Skeletal muscle tissue (tissue), 4 donors: ENCODE data around the gene SELP. TPM values are rescaled to one million over a fixed set of nuclear protein-coding genes. Genes with fewer than 3 reads are reported as not detected.

Experiments
- H3K27ac ChIP-seq: one replicate; pipeline ENCODE4 v1.7.0; 2013; ENCODE audit warnings: mild to moderate bottlenecking, low read depth, low read length, inconsistent platforms
- H3K27me3 ChIP-seq, 3 donors: one replicate each; pipeline ENCODE4 v1.7.0; 2013; ENCODE audit warnings: low read length in 3 of 3; ENCODE audit not compliant: control insufficient read depth in 3 of 3, insufficient read depth in 3 of 3
- H3K36me3 ChIP-seq, 3 donors: one replicate each; pipeline ENCODE4 v1.7.0; 2013; ENCODE audit warnings: low read length in 3 of 3; ENCODE audit not compliant: control insufficient read depth in 3 of 3, insufficient read depth in 3 of 3
- H3K4me1 ChIP-seq, 3 donors: one replicate each; pipeline ENCODE4 v1.7.0; 2013; ENCODE audit warnings: low read length in 3 of 3, mild to moderate bottlenecking in 3 of 3; ENCODE audit not compliant: control insufficient read depth in 3 of 3, insufficient read depth in 3 of 3
- H3K4me3 ChIP-seq, 3 donors: one replicate each; pipeline ENCODE4 v1.7.0; 2013; ENCODE audit warnings: low read length in 3 of 3
- H3K9ac ChIP-seq, 3 donors: one replicate each; pipeline ENCODE4 v1.7.0; 2013; ENCODE audit warnings: low read length in 3 of 3, mild to moderate bottlenecking in 3 of 3, moderate library complexity in 2 of 3, low read depth in 1 of 3
- H3K9me3 ChIP-seq, 3 donors: one replicate each; pipeline ENCODE4 v1.7.0; 2013; ENCODE audit warnings: low read length in 3 of 3; ENCODE audit not compliant: control insufficient read depth in 3 of 3
- total RNA-seq: library from RNA; depleted of rRNA; stranded (reverse); fragments of >200 nt; gene quantifications from one replicate; pipeline ENCODE4 v1.2.3, GENCODE V29; 2014
- donor health status: Osteomylitis.

Gene SELP
- total RNA-seq, 1 donor from 2014 or later = 0.52 TPM

DNA sequence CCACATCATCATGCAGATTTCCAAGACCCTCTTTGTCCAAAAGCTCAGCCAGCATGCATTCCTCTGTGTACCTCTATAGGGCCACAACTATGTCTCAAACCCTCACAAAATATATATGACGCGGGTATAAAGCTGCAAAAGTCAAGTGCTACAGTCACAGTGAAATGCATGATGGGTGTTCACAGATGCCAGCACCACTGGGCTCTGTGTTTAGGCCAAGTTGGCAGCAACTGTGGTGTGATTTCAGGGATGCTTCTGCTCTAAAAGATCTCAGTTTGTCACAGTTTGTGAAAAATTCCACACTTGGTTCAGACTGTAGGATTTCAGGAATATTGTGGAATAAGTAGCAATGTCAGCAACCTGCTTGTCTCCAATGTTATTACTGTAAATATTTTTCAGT lies 23.9 kb upstream of the SELP start:
- H3K27me3 ChIP-seq = no peaks in the 10 kb centered on the region
- no peak overlapping the region for H3K27ac ChIP-seq
- H3K36me3 ChIP-seq = no peaks in the 10 kb centered on the region
- no peak overlapping the region for H3K9ac ChIP-seq
- H3K4me1 ChIP-seq = no peaks in the 10 kb centered on the region
- no peak overlapping the region for H3K4me3 ChIP-seq
- H3K9me3 ChIP-seq = peaks cover 0 to 3% (median 0%) of the 10 kb centered on the region in 3 donors

DNA sequence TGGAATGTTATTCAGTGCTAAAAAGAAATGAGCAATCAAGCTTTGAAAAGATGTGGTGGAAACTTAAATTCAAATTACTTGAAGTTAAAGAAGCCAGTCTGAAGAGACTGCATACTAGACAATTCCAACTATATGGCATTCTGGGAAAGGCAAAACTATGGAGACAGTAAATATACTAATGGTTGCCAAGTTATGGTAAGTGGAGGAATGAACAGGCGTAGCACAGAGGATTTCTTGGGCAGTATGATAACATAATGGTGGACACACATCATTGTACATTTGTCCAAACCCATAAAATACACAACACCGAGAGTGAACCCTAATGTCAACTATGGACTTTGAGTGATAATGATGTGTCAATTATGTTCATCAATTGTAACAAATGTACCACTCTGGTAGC lies 21.1 kb upstream of the SELP start:
- Histone ChIP-seq H3K27me3 (no peaks in the 10 kb centered on the region), H3K36me3 (no peaks in the 10 kb centered on the region), H3K4me3 (no peak overlapping the region), H3K4me1 (no peaks in the 10 kb centered on the region), H3K9ac (no peak overlapping the region), H3K9me3 (no peaks in the 10 kb centered on the region), H3K27ac (no peak overlapping the region)

DNA sequence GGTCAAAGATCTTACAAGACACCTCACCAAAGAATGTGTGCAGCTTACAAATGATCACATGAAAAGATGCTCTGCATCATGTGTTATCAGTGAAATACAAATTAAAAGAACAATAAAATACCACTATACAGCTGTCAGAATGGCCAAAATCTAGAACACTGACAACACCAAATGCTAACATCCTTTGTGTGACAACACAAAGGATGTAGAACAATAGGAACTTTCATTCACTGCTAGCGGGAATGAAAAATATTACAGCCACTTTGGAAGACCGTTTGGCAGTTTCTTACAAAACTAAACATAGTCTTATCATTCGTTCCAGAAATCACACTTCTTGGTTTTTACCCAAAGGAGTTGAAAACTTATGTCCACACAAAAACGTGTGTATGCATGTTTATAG lies 20.6 kb upstream of the SELP start:
- Histone ChIP-seq H3K27me3 (no peaks in the 10 kb centered on the region), H3K9me3 (no peaks in the 10 kb centered on the region), H3K9ac (no peak overlapping the region), H3K4me1 (no peaks in the 10 kb centered on the region), H3K4me3 (no peak overlapping the region), H3K36me3 (no peaks in the 10 kb centered on the region), H3K27ac (no peak overlapping the region)

GRCh38 chr1:169648709-169649108 lies 18.8 kb upstream of the SELP start:
- Histone ChIP-seq H3K4me3 (no peak overlapping the region), H3K36me3 (no peaks in the 10 kb centered on the region), H3K9me3 (no peaks in the 10 kb centered on the region), H3K27me3 (no peaks in the 10 kb centered on the region), H3K27ac (no peak overlapping the region), H3K4me1 (no peaks in the 10 kb centered on the region), H3K9ac (no peak overlapping the region)

- Histone ChIP-seq H3K36me3 (no peaks in the 10 kb centered on the region), H3K27ac (no peak overlapping the region), H3K9me3 (no peaks in the 10 kb centered on the region), H3K4me3 (no peak overlapping the region), H3K27me3 (no peaks in the 10 kb centered on the region), H3K9ac (no peak overlapping the region), H3K4me1 (no peaks in the 10 kb centered on the region)
Measured at GRCh38 chr1:169648187-169648586, 18.3 kb upstream of the SELP start.

- Histone ChIP-seq H3K4me1 (no peaks in the 10 kb centered on the region), H3K9me3 (no peaks in the 10 kb centered on the region), H3K4me3 (no peak overlapping the region), H3K27me3 (no peaks in the 10 kb centered on the region), H3K27ac (no peak overlapping the region), H3K36me3 (no peaks in the 10 kb centered on the region), H3K9ac (no peak overlapping the region)
Measured at GRCh38 chr1:169647512-169647911, 17.6 kb upstream of the SELP start.

- no peak overlapping the region for H3K4me3 ChIP-seq
- H3K9ac ChIP-seq = no peak overlapping the region
Measured at GRCh38 chr1:169644297-169644696, 14.4 kb upstream of the SELP start.

GRCh38 chr1:169634877-169635276 lies 5.0 kb upstream of the SELP start:
- Histone ChIP-seq H3K36me3 (no peaks in the 10 kb centered on the region), H3K27ac (no peak overlapping the region), H3K9ac (no peak overlapping the region), H3K4me1 (no peaks in the 10 kb centered on the region), H3K9me3 (peaks cover 3 to 21% (median 4%) of the 10 kb centered on the region in 3 donors), H3K4me3 (no peak overlapping the region), H3K27me3 (peaks cover 0 to 2% (median 0%) of the 10 kb centered on the region in 3 donors)

More at GRCh38 chr1:169644297-169644696, 14.4 kb upstream of the SELP start:
- Histone ChIP-seq H3K9me3 (no peaks in the 10 kb centered on the region), H3K27ac (no peak overlapping the region), H3K36me3 (no peaks in the 10 kb centered on the region), H3K4me1 (no peaks in the 10 kb centered on the region), H3K27me3 (no peaks in the 10 kb centered on the region)

GRCh38 chr1:169634145-169634544 lies 4.2 kb upstream of the SELP start:
- peaks cover 3 to 21% (median 4%) of the 10 kb centered on the region in 3 donors for H3K9me3 ChIP-seq
- peaks cover 0 to 2% (median 0%) of the 10 kb centered on the region in 3 donors for H3K27me3 ChIP-seq
- no peak overlapping the region for H3K9ac ChIP-seq
- H3K36me3 ChIP-seq = no peaks in the 10 kb centered on the region
- H3K4me3 ChIP-seq = no peak overlapping the region
- H3K4me1 ChIP-seq = no peaks in the 10 kb centered on the region
- H3K27ac ChIP-seq = no peak overlapping the region

DNA sequence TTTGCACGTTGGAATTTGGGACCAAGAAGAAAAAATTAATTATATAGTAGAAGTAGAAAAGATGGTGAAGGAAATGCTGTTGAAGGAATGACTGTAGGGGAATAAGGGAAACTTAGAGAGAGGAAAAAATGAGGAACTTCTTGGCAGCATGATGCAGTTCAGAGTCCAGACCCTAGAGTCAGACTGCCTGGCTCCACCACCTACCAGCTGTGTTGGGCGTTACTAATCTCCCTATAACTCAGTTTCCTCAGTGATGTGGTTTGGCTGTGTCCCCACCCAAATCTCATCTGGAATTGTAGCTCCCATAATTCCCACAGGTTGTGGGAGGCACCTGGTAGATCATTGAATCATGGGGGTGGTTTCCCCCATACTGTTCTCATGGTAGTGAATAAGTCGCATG lies 1.3 kb upstream of the SELP start:
- no peaks in the 10 kb centered on the region for H3K4me1 ChIP-seq
- H3K9ac ChIP-seq = no peak overlapping the region
- peaks cover 0 to 2% (median 0%) of the 10 kb centered on the region in 3 donors for H3K27me3 ChIP-seq
- H3K27ac ChIP-seq = no peak overlapping the region
- peaks cover 3 to 21% (median 4%) of the 10 kb centered on the region in 3 donors for H3K9me3 ChIP-seq
- H3K36me3 ChIP-seq = no peaks in the 10 kb centered on the region
- no peak overlapping the region for H3K4me3 ChIP-seq

DNA sequence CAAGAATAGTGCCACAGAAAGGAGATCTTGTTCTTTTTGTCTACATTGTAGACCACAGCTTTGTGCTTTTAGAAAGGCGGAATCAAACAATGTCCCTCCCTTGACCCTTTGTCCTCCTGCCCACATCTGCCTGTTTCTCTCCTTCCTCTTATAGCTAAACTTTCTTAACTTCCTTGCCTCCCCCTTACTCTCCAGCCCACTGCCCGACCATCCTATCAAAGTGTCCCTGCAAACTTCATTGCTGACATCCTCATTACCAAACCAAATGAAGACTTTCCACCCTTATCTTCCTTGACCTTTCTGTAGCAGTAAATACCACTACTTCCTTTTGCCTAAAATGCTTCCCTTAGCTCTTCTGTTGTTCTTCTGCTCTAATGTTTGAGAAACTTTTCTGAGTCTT lies 5.0 kb downstream of the SELP start:
- Histone ChIP-seq H3K27me3 (peaks cover 0 to 8% (median 0%) of the 10 kb centered on the region in 3 donors), H3K4me3 (no peak overlapping the region), H3K9ac (no peak overlapping the region), H3K9me3 (no peaks in the 10 kb centered on the region), H3K36me3 (no peaks in the 10 kb centered on the region), H3K27ac (no peak overlapping the region), H3K4me1 (peaks cover 0 to 3% (median 0%) of the 10 kb centered on the region in 3 donors)
